PC-9 (cell line): ENCODE data around the gene GOLGA6L26. TPM values are rescaled to one million over a fixed set of nuclear protein-coding genes. Genes with fewer than 3 reads are reported as not detected.
"Not testable (repeated sequence)": the region's sequence is repeated elsewhere in the genome, so short reads cannot be mapped to it uniquely, and the experiment has no call there.

Experiments
- BruUV-seq: library from RNA; stranded (reverse); fragments of 400-500 nt; replicated peaks from 2 replicates; lab custom pipeline; 2021; lab: Mats Ljungman, UMichigan
- CTCF ChIA-PET: fragments of 300-600 bp; sonication (Branson Sonifier 250); formaldehyde crosslinking; loops from one replicate; lab custom pipeline; 2022; ENCODE audit warnings: antibody characterized with exemption; lab: Charles Lee
- POLR2A ChIA-PET: fragments of 300-600 bp; sonication (Branson Sonifier 250); formaldehyde crosslinking; loops from one replicate; lab custom pipeline; 2022; ENCODE audit warnings: antibody characterized with exemption; ENCODE audit not compliant: unreplicated experiment; lab: Charles Lee
- DNase-seq, 2 experiments: peaks; one replicate each; pipeline versions ENCODE4 v3.0.0 to v3.0.0-alpha.2; 2015 to 2022; ENCODE audit warnings: mixed read lengths in 1 of 2
- H2AFZ ChIP-seq: fragments of 200-600 bp; sonication (generic); 2 replicates; pipeline ENCODE4 v1.8.1; 2017; ENCODE audit warnings: antibody characterized with exemption
- H3F3A ChIP-seq: fragments of 200-600 bp; sonication (generic); 2 replicates; pipeline ENCODE4 v1.8.1; 2017; ENCODE audit warnings: antibody characterized with exemption, mild to moderate bottlenecking, low read depth; ENCODE audit not compliant: insufficient read depth
- H3K27ac ChIP-seq: fragments of 200-600 bp; sonication (generic); 2 replicates; pipeline ENCODE4 v1.6.1; 2016; ENCODE audit warnings: mixed run types
- H3K27me3 ChIP-seq: fragments of 200-600 bp; sonication (generic); 2 replicates; pipeline ENCODE4 v1.6.1; 2016; ENCODE audit warnings: low read depth, mixed run types; ENCODE audit not compliant: insufficient read depth
- H3K36me3 ChIP-seq: fragments of 200-600 bp; sonication (generic); 2 replicates; pipeline ENCODE4 v1.6.1; 2016; ENCODE audit warnings: low read depth, mixed run types
- H3K4me1 ChIP-seq: fragments of 200-600 bp; sonication (generic); replicated peaks from 2 replicates; pipeline ENCODE4 v1.6.1; 2016; ENCODE audit warnings: mixed run types; ENCODE audit not compliant: insufficient read depth
- H3K4me2 ChIP-seq: fragments of 200-600 bp; sonication (generic); 2 replicates; pipeline ENCODE4 v1.6.1; 2017; ENCODE audit warnings: mixed run types
- H3K4me3 ChIP-seq: fragments of 200-600 bp; sonication (generic); 2 replicates; pipeline ENCODE4 v1.6.1; 2016; ENCODE audit warnings: mixed run types
- H3K79me2 ChIP-seq: fragments of 200-600 bp; sonication (generic); 2 replicates; pipeline ENCODE4 v1.6.1; 2017; ENCODE audit warnings: low read depth, mixed run types
- H3K9me2 ChIP-seq: fragments of 200-600 bp; sonication (generic); 2 replicates; pipeline ENCODE4 v1.8.1; 2017; ENCODE audit warnings: mild to moderate bottlenecking; ENCODE audit not compliant: insufficient read depth
- H3K9me3 ChIP-seq: fragments of 200-600 bp; sonication (generic); 2 replicates; pipeline ENCODE4 v1.8.1; 2016; ENCODE audit warnings: low read depth; ENCODE audit not compliant: insufficient read depth
- H4K20me1 ChIP-seq: fragments of 200-600 bp; sonication (generic); 2 replicates; pipeline ENCODE4 v1.8.1; 2017; ENCODE audit not compliant: insufficient read depth
- EZH2 ChIP-seq: fragments of 200-600 bp; sonication (generic); IDR thresholded peaks from 2 replicates; pipeline ENCODE4 v1.8.0; 2017; ENCODE audit warnings: antibody characterized with exemption, low read depth
- intact Hi-C: fragments of 100-400 bp; cut with micrococcal nuclease; formaldehyde crosslinking; loops from one replicate; pipeline ENCODE4 v1.10.0; 2022; ENCODE audit not compliant: unreplicated experiment
- total RNA-seq: library from RNA; stranded (reverse); gene quantifications from 2 replicates; pipeline ENCODE4 v1.2.3, GENCODE V29; 2021
- TF ChIP-seq, protein P1 (sequence below): fragments of 200-600 bp; sonication (generic); conservative IDR thresholded peaks from 2 replicates; pipeline ENCODE4 v1.6.1; 2017; ENCODE audit warnings: mixed run types, antibody characterized with exemption, mild to moderate bottlenecking, moderate library complexity

The GOLGA6L26 gene
- total RNA-seq, 1 experiment from 2014 or later, result not detected

DNA sequence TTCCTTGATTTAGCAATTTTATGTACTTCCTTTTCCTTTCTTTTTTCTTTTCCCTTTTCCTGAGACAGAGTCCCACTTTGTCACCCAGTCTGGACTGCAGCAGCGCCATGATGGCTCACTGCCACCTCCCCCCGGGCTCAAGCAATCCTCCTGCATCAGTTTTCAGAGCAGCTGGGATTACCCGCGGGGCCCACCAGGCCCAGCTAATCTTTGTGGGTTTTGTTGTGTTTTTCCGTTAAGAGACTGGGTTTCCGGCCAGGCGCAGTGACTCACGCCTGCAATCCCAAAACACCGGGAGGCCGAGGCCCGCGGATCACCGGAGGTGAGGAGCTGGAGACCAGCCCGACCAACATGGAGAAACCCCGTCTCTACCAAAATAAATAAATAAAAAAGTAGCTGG, 38.3 kb upstream of the GOLGA6L26 start:
- peaks cover 27% of the 10 kb centered on the region for H3K27me3 ChIP-seq
- CTCF ChIA-PET, result no interaction called here
- no peaks in the 10 kb centered on the region for H3F3A ChIP-seq
- H3K79me2 ChIP-seq, result no peaks in the 10 kb centered on the region
- no peak overlapping the region for H3K4me2 ChIP-seq
- no peak overlapping the region for H2AFZ ChIP-seq
- H3K4me1 ChIP-seq, result no peaks in the 10 kb centered on the region
- no peaks in the 10 kb centered on the region for H3K9me2 ChIP-seq
- no peaks in the 10 kb centered on the region for H3K36me3 ChIP-seq
- TF ChIP-seq, protein P1, sequence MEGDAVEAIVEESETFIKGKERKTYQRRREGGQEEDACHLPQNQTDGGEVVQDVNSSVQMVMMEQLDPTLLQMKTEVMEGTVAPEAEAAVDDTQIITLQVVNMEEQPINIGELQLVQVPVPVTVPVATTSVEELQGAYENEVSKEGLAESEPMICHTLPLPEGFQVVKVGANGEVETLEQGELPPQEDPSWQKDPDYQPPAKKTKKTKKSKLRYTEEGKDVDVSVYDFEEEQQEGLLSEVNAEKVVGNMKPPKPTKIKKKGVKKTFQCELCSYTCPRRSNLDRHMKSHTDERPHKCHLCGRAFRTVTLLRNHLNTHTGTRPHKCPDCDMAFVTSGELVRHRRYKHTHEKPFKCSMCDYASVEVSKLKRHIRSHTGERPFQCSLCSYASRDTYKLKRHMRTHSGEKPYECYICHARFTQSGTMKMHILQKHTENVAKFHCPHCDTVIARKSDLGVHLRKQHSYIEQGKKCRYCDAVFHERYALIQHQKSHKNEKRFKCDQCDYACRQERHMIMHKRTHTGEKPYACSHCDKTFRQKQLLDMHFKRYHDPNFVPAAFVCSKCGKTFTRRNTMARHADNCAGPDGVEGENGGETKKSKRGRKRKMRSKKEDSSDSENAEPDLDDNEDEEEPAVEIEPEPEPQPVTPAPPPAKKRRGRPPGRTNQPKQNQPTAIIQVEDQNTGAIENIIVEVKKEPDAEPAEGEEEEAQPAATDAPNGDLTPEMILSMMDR, result no peak
- no peak for TF ChIP-seq EZH2
- H3K27ac ChIP-seq, result no peak overlapping the region
- H4K20me1 ChIP-seq, result no peaks in the 10 kb centered on the region
- BruUV-seq, result no TSS peak
- no peak overlapping the region for H3K4me3 ChIP-seq
- POLR2A ChIA-PET, result no interaction called here
- no peaks in the 10 kb centered on the region for H3K9me3 ChIP-seq
- DNase-seq, result no peak
- intact Hi-C loops, result no loop called here

DNA sequence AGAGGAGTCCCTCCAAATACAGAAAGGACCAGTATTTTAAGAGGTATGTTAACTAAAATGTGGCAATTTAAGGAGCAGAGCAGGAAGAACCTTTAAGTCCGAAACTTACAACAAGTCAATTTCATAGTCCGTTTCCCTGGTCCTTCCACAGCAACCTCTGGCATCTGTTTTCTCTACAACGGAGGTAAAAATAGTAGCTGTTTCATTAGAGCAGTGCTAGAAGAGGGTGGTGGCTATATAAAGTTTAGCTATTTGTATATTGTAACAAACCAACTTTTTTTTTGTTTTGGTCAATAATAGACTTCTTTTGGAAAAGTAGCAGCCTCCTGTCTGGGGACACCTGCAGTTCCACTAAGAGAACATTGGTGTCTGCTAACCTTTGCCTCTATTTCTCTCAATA, 37.9 kb upstream of the GOLGA6L26 start:
- BruUV-seq, DNase-seq, POLR2A ChIA-PET: not testable (repeated sequence)

DNA sequence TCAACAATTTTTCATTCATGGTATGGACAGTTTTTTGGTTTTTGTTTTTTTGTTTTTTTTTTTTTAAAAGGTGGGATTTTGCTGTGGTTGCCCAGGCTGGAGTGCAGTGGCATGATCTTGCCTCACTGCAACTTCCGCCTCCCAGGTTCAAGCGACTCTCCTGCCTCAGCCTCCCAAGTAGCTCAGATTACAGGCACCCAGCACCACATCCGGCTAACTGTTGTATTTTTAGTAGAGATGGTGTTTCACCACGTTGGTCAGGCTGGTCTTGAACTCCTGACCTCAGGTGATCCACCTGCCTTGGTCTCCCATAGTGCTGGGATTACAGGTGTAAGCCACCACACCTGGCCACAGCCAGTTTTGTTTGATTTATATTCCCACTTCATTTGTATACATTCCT, 37.1 kb upstream of the GOLGA6L26 start:
- H3K4me2 ChIP-seq, H3K4me3 ChIP-seq, POLR2A ChIA-PET, H3K4me1 ChIP-seq, H3K9me3 ChIP-seq, H3K79me2 ChIP-seq, BruUV-seq, H2AFZ ChIP-seq, H3K27ac ChIP-seq, H3K36me3 ChIP-seq, H4K20me1 ChIP-seq, H3F3A ChIP-seq, CTCF ChIA-PET, intact Hi-C loops, H3K9me2 ChIP-seq, DNase-seq: not testable (repeated sequence)
- peaks cover 27% of the 10 kb centered on the region for H3K27me3 ChIP-seq

More for the DNA sequence above, 37.9 kb upstream of the GOLGA6L26 start:
- H3K27ac ChIP-seq, H3K4me3 ChIP-seq, H3K79me2 ChIP-seq, H3F3A ChIP-seq, H3K4me1 ChIP-seq, CTCF ChIA-PET, H3K9me3 ChIP-seq, H2AFZ ChIP-seq, H3K4me2 ChIP-seq, intact Hi-C loops, H4K20me1 ChIP-seq, H3K9me2 ChIP-seq, H3K36me3 ChIP-seq: not testable (repeated sequence)
- H3K27me3 ChIP-seq, result peaks cover 27% of the 10 kb centered on the region

- POLR2A ChIA-PET, result no interaction called here
- H3K27ac ChIP-seq, result no peak overlapping the region
- no TSS peak for BruUV-seq
- no peak overlapping the region for H2AFZ ChIP-seq
- H3K79me2 ChIP-seq, result no peaks in the 10 kb centered on the region
- H3F3A ChIP-seq, result no peaks in the 10 kb centered on the region
- no peak for TF ChIP-seq EZH2
- TF ChIP-seq, protein P1, result no peak
- H4K20me1 ChIP-seq, result no peaks in the 10 kb centered on the region
- H3K27me3 ChIP-seq, result peaks cover 27% of the 10 kb centered on the region
- H3K4me1 ChIP-seq, result no peaks in the 10 kb centered on the region
- H3K9me2 ChIP-seq, result no peaks in the 10 kb centered on the region
- no peak for DNase-seq
- H3K36me3 ChIP-seq, result no peaks in the 10 kb centered on the region
- CTCF ChIA-PET, result no interaction called here
- no peak overlapping the region for H3K4me2 ChIP-seq
- H3K9me3 ChIP-seq, result no peaks in the 10 kb centered on the region
- intact Hi-C loops, result no loop called here
- no peak overlapping the region for H3K4me3 ChIP-seq
Measured at GRCh38 chr15:23370578-23370977, 36.6 kb upstream of the GOLGA6L26 start.

GRCh38 chr15:23364261-23364660, 30.3 kb upstream of the GOLGA6L26 start:
- H3K4me3 ChIP-seq, H2AFZ ChIP-seq, H3K9me3 ChIP-seq, BruUV-seq, H3K36me3 ChIP-seq, H3F3A ChIP-seq, H3K4me1 ChIP-seq, H3K79me2 ChIP-seq, POLR2A ChIA-PET, DNase-seq, H4K20me1 ChIP-seq, H3K27ac ChIP-seq, H3K9me2 ChIP-seq, H3K4me2 ChIP-seq, H3K27me3 ChIP-seq, intact Hi-C loops, CTCF ChIA-PET: not testable (repeated sequence)
